CD4-positive, alpha-beta T cell (primary cell): ENCODE results near the gene AKT2. TPM values are rescaled to one million over a fixed set of nuclear protein-coding genes. Genes with fewer than 3 reads are reported as not detected.

Experiments
- ATAC-seq: fragments of 200-7000 bp; cut with Tn5 transposase; one replicate; pipeline ENCODE4 v1.10.0; 2022; ENCODE audit warnings: mild to moderate bottlenecking; ENCODE audit not compliant: poor library complexity
- CTCF ChIA-PET: fragments of 350-600 bp; sonication (Branson Sonifier 250); formaldehyde crosslinking; loops from one replicate; lab custom pipeline; 2021; ENCODE audit warnings: antibody characterized with exemption, inconsistent platforms; lab: Charles Lee
- POLR2A ChIA-PET: fragments of 350-600 bp; sonication (Branson Sonifier 250); formaldehyde crosslinking; loops from one replicate; lab custom pipeline; 2021; ENCODE audit warnings: antibody characterized with exemption, inconsistent platforms; lab: Charles Lee
- DNase-seq, 14 experiments: peaks; one replicate each; pipeline ENCODE4 v3.0.0-alpha.2; 2013 to 2020; ENCODE audit warnings: mixed read lengths in 2 of 14
- H3K27ac ChIP-seq, 2 donors: one replicate each; pipeline versions ENCODE4 v1.5.1 to v1.7.0; 2013; ENCODE audit warnings: low read length in 2 of 2, low read depth in 1 of 2, mild to moderate bottlenecking in 1 of 2
- H3K27me3 ChIP-seq, 2 experiments: 1 replicate in 1 of 2; 2 replicates in 1 of 2; pipeline versions ENCODE4 v1.6.1 to v1.7.0; 2013; ENCODE audit warnings: low read length in 2 of 2, control low read depth in 1 of 2, mild to moderate bottlenecking in 1 of 2, moderate library complexity in 1 of 2; ENCODE audit not compliant: insufficient read depth in 2 of 2, control insufficient read depth in 1 of 2
- H3K36me3 ChIP-seq: one replicate; pipeline ENCODE4 v1.6.1; 2013; ENCODE audit warnings: low read length, control low read depth; ENCODE audit not compliant: insufficient read depth
- H3K4me1 ChIP-seq: one replicate; pipeline ENCODE4 v1.6.1; 2013; ENCODE audit warnings: low read length, control low read depth; ENCODE audit not compliant: insufficient read depth
- H3K4me3 ChIP-seq: one replicate; pipeline ENCODE4 v1.5.1; 2013; ENCODE audit warnings: mild to moderate bottlenecking, low read length, moderate library complexity
- H3K9me3 ChIP-seq, 2 experiments: 1 replicate in 1 of 2; 2 replicates in 1 of 2; pipeline versions ENCODE4 v1.6.1 to v1.7.0; 2013; ENCODE audit warnings: low read length in 2 of 2, mild to moderate bottlenecking in 2 of 2, control low read depth in 1 of 2, moderate library complexity in 1 of 2; ENCODE audit not compliant: control insufficient read depth in 1 of 2, insufficient read depth in 1 of 2
- H3K27ac Mint-ChIP-seq: one replicate; pipeline ENCODE4 v1.8.0; 2020; ENCODE audit warnings: mixed read lengths
- H3K27me3 Mint-ChIP-seq: one replicate; pipeline ENCODE4 v1.8.0; 2021; ENCODE audit warnings: mixed read lengths
- H3K36me3 Mint-ChIP-seq: one replicate; pipeline ENCODE4 v1.8.0; 2021; ENCODE audit warnings: low read depth, mixed read lengths
- H3K4me1 Mint-ChIP-seq: one replicate; pipeline ENCODE4 v1.8.0; 2021; ENCODE audit warnings: low read depth, mixed read lengths
- H3K4me3 Mint-ChIP-seq: one replicate; pipeline ENCODE4 v1.8.0; 2020; ENCODE audit warnings: mild to moderate bottlenecking, mixed read lengths
- H3K9me3 Mint-ChIP-seq: one replicate; pipeline ENCODE4 v1.8.0; 2020; ENCODE audit warnings: mixed read lengths
- intact Hi-C, 2 experiments: fragments of 100-400 bp; cut with DNase I in 1 of 2; cut with micrococcal nuclease in 1 of 2; formaldehyde crosslinking; loops; one replicate each; pipeline versions ENCODE4 v1.15.1 to v1.9.0; 2023 to 2025; cut with DNase I, micrococcal nuclease
- total RNA-seq, 174 experiments: library from RNA in 2 of 174; stranded (reverse) in 2 of 174; gene quantifications; one replicate each; pipeline ENCODE4 v1.2.3 and lab custom pipeline; 2021 to 2026
- TF ChIP-seq, protein P1 (sequence below): fragments of 200-600 bp; IDR thresholded peaks from one replicate; pipeline ENCODE4 v1.8.0; 2022; ENCODE audit warnings: antibody characterized with exemption, mild to moderate bottlenecking

Gene AKT2
- total RNA-seq, 2 experiments from 2014 or later: 197 to 199 TPM

DNA sequence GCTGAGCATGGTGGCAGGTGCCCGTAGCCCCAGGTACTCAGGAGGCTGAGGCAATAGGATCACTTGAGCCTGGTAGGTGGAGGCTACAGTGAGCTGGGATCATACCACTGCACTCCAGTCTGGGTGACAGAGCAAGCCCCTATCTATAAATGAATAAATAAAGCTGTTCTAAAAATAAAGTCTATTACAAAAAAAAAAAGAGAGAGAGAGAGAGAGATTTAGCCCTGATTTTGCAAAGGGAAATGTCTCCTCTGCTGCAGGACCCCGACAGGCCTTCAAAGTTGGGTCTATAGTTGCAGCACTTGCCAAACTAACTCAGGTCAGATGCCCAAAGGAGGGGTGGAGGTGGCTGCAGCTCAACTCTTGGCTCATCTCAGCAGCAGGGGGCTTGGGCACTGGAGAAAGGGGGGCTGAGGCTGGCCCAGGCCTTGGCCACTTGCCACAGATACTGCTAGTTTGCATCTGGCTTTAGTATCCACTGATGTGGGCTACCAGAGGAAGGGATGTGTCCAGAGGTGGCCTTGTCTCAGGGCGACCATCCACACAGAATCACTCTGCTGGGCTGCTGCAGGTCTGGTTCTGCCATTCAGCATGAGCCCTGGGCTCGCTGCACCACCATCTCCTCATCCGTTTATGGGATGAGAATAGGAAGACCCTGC lies 30.8 kb upstream of the AKT2 start:
- no peaks in the 10 kb centered on the region for H3K4me1 ChIP-seq
- H3K27me3 ChIP-seq: no peaks in the 10 kb centered on the region
- Mint-ChIP-seq H3K9me3 (no peaks in the 10 kb centered on the region), H3K27me3 (no peaks in the 10 kb centered on the region), H3K27ac (no peak overlapping the region), H3K36me3 (peaks cover 23% of the 10 kb centered on the region), H3K4me3 (no peak overlapping the region), H3K4me1 (no peaks in the 10 kb centered on the region)
- peaks cover 0 to 6% of the 10 kb centered on the region in 2 experiments for H3K9me3 ChIP-seq
- intact Hi-C loops: loop anchor here in 1 of 2 experiments (5.0 kb wide), 1 partner anchor 61 kb away; no protein-coding TSS in a partner anchor
- no peak for DNase-seq
- TF ChIP-seq, protein P1, sequence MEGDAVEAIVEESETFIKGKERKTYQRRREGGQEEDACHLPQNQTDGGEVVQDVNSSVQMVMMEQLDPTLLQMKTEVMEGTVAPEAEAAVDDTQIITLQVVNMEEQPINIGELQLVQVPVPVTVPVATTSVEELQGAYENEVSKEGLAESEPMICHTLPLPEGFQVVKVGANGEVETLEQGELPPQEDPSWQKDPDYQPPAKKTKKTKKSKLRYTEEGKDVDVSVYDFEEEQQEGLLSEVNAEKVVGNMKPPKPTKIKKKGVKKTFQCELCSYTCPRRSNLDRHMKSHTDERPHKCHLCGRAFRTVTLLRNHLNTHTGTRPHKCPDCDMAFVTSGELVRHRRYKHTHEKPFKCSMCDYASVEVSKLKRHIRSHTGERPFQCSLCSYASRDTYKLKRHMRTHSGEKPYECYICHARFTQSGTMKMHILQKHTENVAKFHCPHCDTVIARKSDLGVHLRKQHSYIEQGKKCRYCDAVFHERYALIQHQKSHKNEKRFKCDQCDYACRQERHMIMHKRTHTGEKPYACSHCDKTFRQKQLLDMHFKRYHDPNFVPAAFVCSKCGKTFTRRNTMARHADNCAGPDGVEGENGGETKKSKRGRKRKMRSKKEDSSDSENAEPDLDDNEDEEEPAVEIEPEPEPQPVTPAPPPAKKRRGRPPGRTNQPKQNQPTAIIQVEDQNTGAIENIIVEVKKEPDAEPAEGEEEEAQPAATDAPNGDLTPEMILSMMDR: no peak
- CTCF ChIA-PET: no interaction called here
- H3K27ac ChIP-seq: no peak overlapping the region
- POLR2A ChIA-PET: interaction anchor here (0.6 kb wide), 1 partner anchor 23 kb away, joined by 3 read pairs; no protein-coding TSS in a partner anchor
- no peak for ATAC-seq
- peaks cover 10% of the 10 kb centered on the region for H3K36me3 ChIP-seq
- no peak overlapping the region for H3K4me3 ChIP-seq

DNA sequence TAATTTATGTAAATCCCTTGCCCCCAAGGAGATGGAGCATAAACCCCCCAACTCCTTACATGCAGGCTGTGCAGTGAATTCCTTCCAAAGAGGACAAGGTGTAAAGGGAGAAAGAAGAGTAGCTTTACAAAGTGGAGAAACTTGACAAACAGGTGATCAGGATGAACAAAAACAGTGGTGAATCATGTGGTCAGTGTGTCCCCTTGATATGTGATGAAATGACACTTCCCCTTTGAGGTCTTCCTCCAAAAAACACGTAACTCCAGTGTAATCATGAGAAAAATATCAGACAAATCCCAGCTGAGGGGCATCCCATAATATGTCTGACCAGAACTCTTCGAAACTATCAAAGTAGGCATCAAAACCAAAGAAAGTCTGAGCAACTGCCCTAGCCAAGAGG lies 29.5 kb upstream of the AKT2 start:
- POLR2A ChIA-PET: interaction anchor here (1.3 kb wide), 1 partner anchor 29 kb away, joined by 3 read pairs; the partner anchor contains the start of gene AKT2
- no peak overlapping the region for H3K27ac ChIP-seq
- no peaks in the 10 kb centered on the region for H3K9me3 Mint-ChIP-seq
- H3K4me3 Mint-ChIP-seq: no peak overlapping the region
- H3K27me3 ChIP-seq: no peaks in the 10 kb centered on the region
- H3K27me3 Mint-ChIP-seq: no peaks in the 10 kb centered on the region
- no peaks in the 10 kb centered on the region for H3K4me1 ChIP-seq
- ATAC-seq: no peak
- no peaks in the 10 kb centered on the region for H3K4me1 Mint-ChIP-seq
- H3K36me3 Mint-ChIP-seq: peaks cover 12% of the 10 kb centered on the region
- TF ChIP-seq, protein P1: no peak
- H3K9me3 ChIP-seq: peaks cover 0 to 6% of the 10 kb centered on the region in 2 experiments
- no peak for DNase-seq
- H3K4me3 ChIP-seq: no peak overlapping the region
- H3K36me3 ChIP-seq: peaks cover 6% of the 10 kb centered on the region
- intact Hi-C loops: loop anchor here in 1 of 2 experiments (5.0 kb wide), 1 partner anchor 63 kb away; no protein-coding TSS in a partner anchor
- H3K27ac Mint-ChIP-seq: no peak overlapping the region
- CTCF ChIA-PET: no interaction called here

DNA sequence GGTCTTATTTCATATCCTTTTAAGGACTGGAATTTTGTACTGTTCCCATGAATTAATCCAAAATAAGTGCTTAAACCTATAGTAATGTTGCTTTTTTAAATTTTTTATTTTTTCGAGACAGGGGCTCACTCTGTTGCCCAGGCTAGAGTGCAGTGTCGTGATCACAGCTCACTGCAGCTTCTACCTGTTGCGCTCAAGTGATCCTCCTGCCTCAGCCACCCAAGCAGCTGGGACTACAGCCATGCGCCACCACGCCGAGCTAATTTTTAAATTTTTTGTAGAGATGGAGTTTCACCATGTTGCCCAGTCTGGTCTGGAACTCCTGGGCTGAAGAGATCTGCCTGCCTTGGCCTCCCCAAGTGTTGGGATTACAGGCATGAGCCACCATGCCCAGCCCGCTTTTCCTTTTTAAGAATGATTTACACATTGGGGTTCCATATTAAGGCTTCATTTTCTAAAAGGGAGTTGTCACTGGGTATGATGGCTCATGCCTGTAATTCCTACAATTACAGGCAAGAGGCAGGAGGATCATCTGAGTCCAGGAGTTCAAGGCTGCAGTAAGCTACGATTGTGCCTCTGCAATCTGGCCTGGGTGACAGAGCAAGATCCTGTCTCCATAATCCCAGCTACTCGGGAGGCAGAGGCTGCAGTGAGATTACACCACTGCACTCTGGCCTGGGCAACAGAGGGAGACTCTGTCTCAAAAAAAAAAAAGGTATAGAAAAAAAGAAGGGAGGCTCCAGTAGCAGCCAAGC lies 28.3 kb upstream of the AKT2 start:
- CTCF ChIA-PET: no interaction called here
- ATAC-seq (no peak), DNase-seq (no peak)
- no peaks in the 10 kb centered on the region for H3K27me3 Mint-ChIP-seq
- no peak overlapping the region for H3K27ac ChIP-seq
- H3K27ac Mint-ChIP-seq: no peak overlapping the region
- H3K4me3 ChIP-seq: no peak overlapping the region
- TF ChIP-seq, protein P1: no peak
- no peak overlapping the region for H3K4me3 Mint-ChIP-seq
- H3K36me3 Mint-ChIP-seq: peaks cover 12% of the 10 kb centered on the region
- intact Hi-C loops: no loop called here
- H3K4me1 ChIP-seq: no peaks in the 10 kb centered on the region
- H3K4me1 Mint-ChIP-seq: no peaks in the 10 kb centered on the region
- H3K27me3 ChIP-seq: no peaks in the 10 kb centered on the region
- peaks cover 3% of the 10 kb centered on the region for H3K36me3 ChIP-seq
- no peaks in the 10 kb centered on the region for H3K9me3 Mint-ChIP-seq
- POLR2A ChIA-PET: interaction anchor here (1.3 kb wide), 1 partner anchor 28 kb away, joined by 3 read pairs; the partner anchor contains the start of gene AKT2
- H3K9me3 ChIP-seq: peaks cover 0 to 6% of the 10 kb centered on the region in 2 experiments
